Uterus (tissue), 2 donors: ENCODE results near the gene ELMO1.

ENCODE experiments used
- CTCF ChIP-seq, 4 experiments: fragments of 200-600 bp in 2 of 4; fragments of 450-650 bp in 2 of 4; sonication (generic) in 2 of 4; IDR thresholded peaks; one replicate each; pipeline ENCODE4 v1.5.1; 2016 to 2019; ENCODE audit warnings: antibody characterized with exemption in 4 of 4, mild to moderate bottlenecking in 2 of 4, moderate library complexity in 1 of 4
- POLR2A ChIP-seq, 2 donors: fragments of 450-650 bp; IDR thresholded peaks; one replicate each; pipeline ENCODE4 v1.6.1; 2016; ENCODE audit warnings: antibody characterized with exemption in 2 of 2, mild to moderate bottlenecking in 1 of 2, moderate library complexity in 1 of 2

- no peak for TF ChIP-seq CTCF (IDR thresholded peaks at IDR 0.05)
- TF ChIP-seq POLR2A (IDR thresholded peaks at IDR 0.05), result no peak
Observed at GRCh38 chr7:37409461-37409860, 39.2 kb downstream of the ELMO1 start.
